GM23338 (cell line): ENCODE data around the gene ADA. TPM values are rescaled to one million over a fixed set of nuclear protein-coding genes. Genes with fewer than 3 reads are reported as not detected.

Experiments
- ATAC-seq: fragments of 200-7000 bp; cut with Tn5 transposase; 3 replicates; pipeline ENCODE4 v1.9.1; 2020
- DNase-seq: peaks from one replicate; pipeline ENCODE4 v3.0.0-alpha.2; 2015; ENCODE audit warnings: low spot score
- H2AFZ ChIP-seq: fragments of 200-600 bp; sonication (generic); 2 replicates; pipeline ENCODE4 v1.8.0; 2016; ENCODE audit warnings: antibody characterized with exemption, mild to moderate bottlenecking, moderate library complexity
- H3F3A ChIP-seq: fragments of 200-600 bp; sonication (generic); replicated peaks from 2 replicates; pipeline ENCODE4 v1.8.0; 2017; ENCODE audit warnings: antibody characterized with exemption, mixed run types, low read depth
- H3K27ac ChIP-seq: fragments of 200-600 bp; sonication (generic); 2 replicates; pipeline ENCODE4 v1.6.1; 2016; ENCODE audit warnings: low read depth
- H3K27me3 ChIP-seq: fragments of 200-600 bp; sonication (generic); 2 replicates; pipeline ENCODE4 v1.8.0; 2016; ENCODE audit warnings: mild to moderate bottlenecking, mixed run types, moderate library complexity; ENCODE audit not compliant: insufficient read depth
- H3K36me3 ChIP-seq: fragments of 200-600 bp; sonication (generic); 2 replicates; pipeline ENCODE4 v1.8.0; 2016; ENCODE audit warnings: mild to moderate bottlenecking; ENCODE audit not compliant: insufficient read depth
- H3K4me1 ChIP-seq: fragments of 200-600 bp; sonication (generic); 2 replicates; pipeline ENCODE4 v1.8.0; 2016; ENCODE audit warnings: mild to moderate bottlenecking, moderate library complexity; ENCODE audit not compliant: insufficient read depth
- H3K4me2 ChIP-seq: fragments of 200-600 bp; sonication (generic); 2 replicates; pipeline ENCODE4 v1.7.1; 2017; ENCODE audit warnings: mixed run types
- H3K4me3 ChIP-seq: fragments of 200-600 bp; sonication (generic); 2 replicates; pipeline ENCODE4 v1.6.1; 2016; ENCODE audit warnings: mixed run types
- H3K79me2 ChIP-seq: fragments of 200-600 bp; sonication (generic); replicated peaks from 2 replicates; pipeline ENCODE4 v1.8.0; 2017; ENCODE audit warnings: mild to moderate bottlenecking; ENCODE audit not compliant: insufficient read depth
- H3K9me2 ChIP-seq: fragments of 200-600 bp; sonication (generic); 2 replicates; pipeline ENCODE4 v1.8.0; 2017; ENCODE audit not compliant: insufficient read depth
- H4K20me1 ChIP-seq: fragments of 200-600 bp; sonication (generic); replicated peaks from 2 replicates; pipeline ENCODE4 v1.8.0; 2017; ENCODE audit warnings: mild to moderate bottlenecking; ENCODE audit not compliant: insufficient read depth
- H3K27ac Mint-ChIP-seq: 2 replicates; pipeline ENCODE4 v1.8.0; 2020; ENCODE audit warnings: inconsistent platforms, mild to moderate bottlenecking, moderate library complexity, mixed read lengths
- H3K27me3 Mint-ChIP-seq: 3 replicates; pipeline ENCODE4 v1.8.0; 2022; ENCODE audit warnings: low read depth, mild to moderate bottlenecking, moderate library complexity, mixed read lengths, inconsistent platforms; ENCODE audit not compliant: insufficient read depth, poor library complexity
- H3K36me3 Mint-ChIP-seq: 3 replicates; pipeline ENCODE4 v1.8.0; 2021; ENCODE audit warnings: low read depth, mild to moderate bottlenecking, inconsistent platforms, moderate library complexity, mixed read lengths
- H3K4me1 Mint-ChIP-seq: 3 replicates; pipeline ENCODE4 v1.8.0; 2020; ENCODE audit warnings: mild to moderate bottlenecking, inconsistent platforms, mixed read lengths
- H3K4me3 Mint-ChIP-seq: 3 replicates; pipeline ENCODE4 v1.8.0; 2021; ENCODE audit warnings: moderate library complexity, mild to moderate bottlenecking, inconsistent platforms, mixed read lengths
- H3K9me3 Mint-ChIP-seq: 3 replicates; pipeline ENCODE4 v1.8.0; 2020; ENCODE audit warnings: moderate library complexity, mild to moderate bottlenecking, inconsistent platforms, mixed read lengths
- CREB1 ChIP-seq: fragments of 250-450 bp; sonication (Bioruptor Pico); IDR thresholded peaks from 2 replicates; pipeline ENCODE4 v1.5.0; 2020; ENCODE audit warnings: low read depth, mild to moderate bottlenecking, moderate library complexity
- CTCF ChIP-seq, 2 experiments: fragments of 200-600 bp in 1 of 2; sonication (generic) in 1 of 2; conservative IDR thresholded peaks; 2 replicates each; pipeline versions ENCODE4 v1.5.1 to v1.6.1; 2016 to 2017; ENCODE audit warnings: antibody characterized with exemption in 2 of 2, low read depth in 2 of 2, mild to moderate bottlenecking in 2 of 2, moderate library complexity in 1 of 2
- EZH2phosphoT487 ChIP-seq: fragments of 200-600 bp; sonication (generic); IDR thresholded peaks from one replicate; pipeline ENCODE4 v1.8.1; 2018; ENCODE audit warnings: antibody characterized with exemption; ENCODE audit not compliant: unreplicated experiment
- JUNB ChIP-seq: IDR thresholded peaks from one replicate; pipeline ENCODE4 v1.6.1; 2016; ENCODE audit warnings: antibody characterized with exemption; ENCODE audit not compliant: unreplicated experiment
- NANOG ChIP-seq: IDR thresholded peaks from 2 replicates; pipeline ENCODE4 v1.6.1; 2016; ENCODE audit warnings: antibody characterized with exemption, borderline replicate concordance
- REST ChIP-seq: IDR thresholded peaks from one replicate; pipeline ENCODE4 v1.6.1; 2018; ENCODE audit warnings: antibody characterized with exemption; ENCODE audit not compliant: unreplicated experiment
- ZNF114 ChIP-seq: fragments of 250-450 bp; sonication (Bioruptor Pico); IDR thresholded peaks from 2 replicates; pipeline ENCODE4 v1.5.0; 2020; ENCODE audit warnings: mild to moderate bottlenecking, moderate library complexity
- ZNF331 ChIP-seq: fragments of 250-450 bp; sonication (Bioruptor Pico); IDR thresholded peaks from 2 replicates; pipeline ENCODE4 v1.5.0; 2020; ENCODE audit warnings: low read depth, mild to moderate bottlenecking, moderate library complexity
- ZNF462 ChIP-seq: fragments of 250-450 bp; sonication (Bioruptor Pico); IDR thresholded peaks from 2 replicates; pipeline ENCODE4 v1.5.0; 2020; ENCODE audit warnings: mild to moderate bottlenecking, moderate library complexity
- polyA plus RNA-seq: library from polyadenylated mRNA; unstranded; fragments of >200 nt; fragmentation: Nextera tagmentation; extraction: Ambion mirVana; gene quantifications from 2 replicates; pipeline ENCODE4 v1.2.1, GENCODE V29; 2016
- total RNA-seq: library from RNA; depleted of rRNA; stranded (reverse); fragments of >200 nt; shearing (Covaris generic); gene quantifications from 2 replicates; pipeline ENCODE4 v1.2.3, GENCODE V29; 2014

ADA gene
- total and polyA plus RNA-seq, 2 experiments from 2014 or later = 15.8 to 16.2 TPM

DNA sequence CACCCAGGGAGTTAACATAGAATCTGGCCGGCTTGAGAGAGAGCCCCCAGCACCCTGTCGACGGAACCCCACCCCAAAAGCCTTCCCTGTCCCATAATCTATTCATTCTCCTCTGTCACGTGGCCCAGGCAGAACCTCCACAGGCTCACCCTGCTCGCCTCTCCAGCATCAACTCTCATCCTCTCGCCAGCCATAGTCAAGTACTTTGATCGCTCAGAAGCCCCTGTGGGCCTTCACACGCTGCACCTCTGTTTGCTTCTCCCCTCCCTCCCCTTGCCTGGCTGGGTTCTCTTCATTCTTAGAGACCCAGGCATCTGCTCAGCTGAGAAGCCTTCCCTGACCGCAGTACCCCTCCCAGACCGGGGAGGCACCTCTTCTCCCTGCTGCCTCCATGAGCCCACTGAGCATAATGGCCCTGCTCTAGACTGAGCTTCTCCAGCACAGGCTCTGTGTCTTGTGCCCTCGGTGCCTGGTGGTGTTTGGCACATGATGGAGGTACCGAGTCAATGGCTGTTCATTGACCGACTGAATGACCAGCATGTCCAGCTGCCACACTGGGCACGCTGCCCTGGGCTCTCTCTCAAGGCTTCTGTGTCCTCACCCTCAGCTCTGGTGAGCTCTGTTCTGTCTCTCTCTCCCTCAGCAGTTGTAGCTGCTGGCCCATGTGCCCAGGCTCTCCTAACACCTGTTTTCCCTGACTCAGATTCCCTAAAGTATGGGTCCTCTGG, 35.5 kb downstream of the ADA start (continued):
- no peak for TF ChIP-seq ZNF114 (CRISPR knock-in tag)
- no peak for TF ChIP-seq REST
- no peak for TF ChIP-seq JUNB

DNA sequence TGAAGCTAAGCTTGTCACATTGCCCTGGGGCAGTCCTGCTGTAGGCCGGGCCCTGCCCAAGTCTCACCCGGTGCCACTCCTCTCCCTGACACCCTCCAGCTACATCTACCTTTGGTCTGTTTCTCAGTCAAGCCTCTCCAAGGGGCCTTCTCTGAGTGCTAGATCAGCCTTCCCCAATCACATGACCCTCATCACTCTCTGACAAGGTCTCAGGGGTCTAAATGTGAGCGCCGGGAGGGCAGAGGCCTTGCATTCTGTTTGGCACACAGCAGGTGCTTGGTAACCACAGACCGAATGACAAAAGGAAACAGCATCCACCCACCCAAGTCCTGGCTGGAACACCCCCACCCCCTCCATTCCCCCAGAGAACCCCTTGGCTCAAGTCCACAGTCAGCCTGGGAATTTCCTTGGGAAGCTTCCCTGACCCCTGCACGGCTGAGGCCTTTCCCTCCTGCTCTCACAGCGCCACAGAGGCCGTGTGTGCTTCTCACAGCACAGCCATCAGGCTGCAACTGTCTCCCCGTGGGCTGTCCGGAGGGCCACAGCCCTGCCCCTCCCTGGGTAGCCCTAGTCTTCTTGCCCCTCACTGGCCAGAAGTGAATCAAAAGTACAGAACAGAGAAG, 36.2 kb downstream of the ADA start:
- Histone ChIP-seq H3K4me2 (no peak overlapping the region), H3K9me2 (no peaks in the 10 kb centered on the region), H4K20me1 (peaks cover 15% of the 10 kb centered on the region; the same call in 1 of the 2 replicates), H3K79me2 (no peaks in the 10 kb centered on the region), H3K4me1 (peaks cover 24% of the 10 kb centered on the region), H3K36me3 (no peaks in the 10 kb centered on the region), H3K4me3 (no peak overlapping the region), H3K27ac (no peak overlapping the region), H3K27me3 (peaks cover 36% of the 10 kb centered on the region), H3F3A (no peaks in the 10 kb centered on the region), H2AFZ (no peak overlapping the region)
- Mint-ChIP-seq H3K4me1 (peaks cover 37% of the 10 kb centered on the region), H3K9me3 (no peaks in the 10 kb centered on the region), H3K36me3 (peaks cover 45% of the 10 kb centered on the region), H3K27me3 (peaks cover 16% of the 10 kb centered on the region), H3K27ac (no peak overlapping the region; the same call in 1 of the 2 replicates), H3K4me3 (no peak overlapping the region; the same call in 2 of the 3 replicates)
- peak; percentile 51 for ATAC-seq
- DNase-seq = peak; percentile 23
- TF ChIP-seq EZH2phosphoT487 = no peak
- TF ChIP-seq ZNF462 (CRISPR knock-in tag) = no peak
- no peak for TF ChIP-seq CTCF (conservative IDR thresholded peaks at IDR 0.05; ENCODE audit: low read depth in 2 of 2)
- no peak for TF ChIP-seq ZNF331
- no peak for TF ChIP-seq NANOG
- no peak for TF ChIP-seq CREB1 (CRISPR knock-in tag)
